Keratinocyte (primary cell): ENCODE results near the gene IL21R. TPM values are rescaled to one million over a fixed set of nuclear protein-coding genes. Genes with fewer than 3 reads are reported as not detected.

Experiments used
- DNase-seq: peaks from one replicate; pipeline ENCODE4 v3.0.0-alpha.2; 2011; ENCODE audit warnings: low read depth, missing footprints, low spot score
- FAIRE-seq: peaks from 2 replicates; lab custom pipeline; 2011; peaks lifted over from hg19 to GRCh38; lab: Jason Lieb, UNC
- H2AFZ ChIP-seq: 2 replicates; pipeline ENCODE4 v1.6.0; 2012; ENCODE audit warnings: low read length, control low read depth, inconsistent platforms; ENCODE audit not compliant: control insufficient read depth
- H3K27ac ChIP-seq: 2 replicates; pipeline ENCODE4 v1.5.1; 2011; ENCODE audit warnings: low read length; ENCODE audit not compliant: control insufficient read depth, insufficient read depth
- H3K27me3 ChIP-seq: 3 replicates; pipeline ENCODE4 v1.6.0; 2011; ENCODE audit warnings: low read length; ENCODE audit not compliant: control insufficient read depth, insufficient read depth; ENCODE audit errors: extremely low read depth
- H3K36me3 ChIP-seq, 2 experiments: 2 replicates in 1 of 2; 3 replicates in 1 of 2; pipeline ENCODE4 v1.5.1; 2011; ENCODE audit warnings: low read length in 2 of 2, mild to moderate bottlenecking in 1 of 2; ENCODE audit not compliant: control insufficient read depth in 2 of 2, insufficient read depth in 2 of 2; ENCODE audit errors: extremely low read depth in 1 of 2
- H3K4me1 ChIP-seq: 3 replicates; pipeline ENCODE4 v1.5.1; 2011; ENCODE audit warnings: low read length; ENCODE audit not compliant: control insufficient read depth, insufficient read depth; ENCODE audit errors: extremely low read depth
- H3K4me2 ChIP-seq: 3 replicates; pipeline ENCODE4 v1.6.0; 2011; ENCODE audit warnings: low read depth, low read length; ENCODE audit not compliant: control insufficient read depth, insufficient read depth; ENCODE audit errors: extremely low read depth
- H3K4me3 ChIP-seq, 3 experiments: fragments of 200-600 bp in 1 of 3; sonication (generic) in 1 of 3; 2 replicates in 2 of 3; 3 replicates in 1 of 3; pipeline ENCODE4 v1.5.1; 2011 to 2016; ENCODE audit warnings: low read length in 3 of 3, mild to moderate bottlenecking in 3 of 3, control low read depth in 2 of 3, inconsistent platforms in 1 of 3, low read depth in 1 of 3, mixed read lengths in 1 of 3, mixed run types in 1 of 3, moderate library complexity in 1 of 3; ENCODE audit not compliant: control insufficient read depth in 2 of 3, insufficient read depth in 2 of 3; ENCODE audit errors: extremely low read depth in 1 of 3
- H3K79me2 ChIP-seq: 2 replicates; pipeline ENCODE4 v1.6.0; 2012; ENCODE audit warnings: low read length; ENCODE audit not compliant: control insufficient read depth, insufficient read depth
- H3K9ac ChIP-seq: 3 replicates; pipeline ENCODE4 v1.6.0; 2011; ENCODE audit warnings: low read length; ENCODE audit not compliant: control insufficient read depth, insufficient read depth; ENCODE audit errors: extremely low read depth
- H3K9me1 ChIP-seq: 3 replicates; pipeline ENCODE4 v1.6.0; 2011; ENCODE audit warnings: low read length; ENCODE audit not compliant: control insufficient read depth, insufficient read depth; ENCODE audit errors: extremely low read depth
- H3K9me3 ChIP-seq: 2 replicates; pipeline ENCODE4 v1.5.1; 2012; ENCODE audit warnings: low read depth, low read length; ENCODE audit not compliant: control insufficient read depth
- H4K20me1 ChIP-seq: 3 replicates; pipeline ENCODE4 v1.6.0; 2011; ENCODE audit warnings: low read length; ENCODE audit not compliant: control insufficient read depth, insufficient read depth; ENCODE audit errors: extremely low read depth
- CTCF ChIP-seq, 3 experiments: IDR thresholded peaks in 1 of 3; conservative IDR thresholded peaks in 1 of 3; optimal IDR thresholded peaks in 1 of 3; 2 replicates in 2 of 3; 3 replicates in 1 of 3; pipeline versions ENCODE3 to v1.5.1; 2011; ENCODE audit warnings: low read length in 3 of 3, mild to moderate bottlenecking in 3 of 3, moderate library complexity in 2 of 3, control low read depth in 1 of 3, inconsistent platforms in 1 of 3; ENCODE audit not compliant: insufficient read depth in 2 of 3; ENCODE audit errors: extremely low read depth in 1 of 3
- EZH2 ChIP-seq: IDR thresholded peaks from one replicate; pipeline ENCODE4 v1.6.1; 2012; ENCODE audit warnings: inconsistent platforms, mild to moderate bottlenecking, low read length, moderate library complexity
- dilution Hi-C: fragments of 300-500 bp; cut with MboI; formaldehyde crosslinking; loops from one replicate; pipeline ENCODE4 v1.7.0; 2020; ENCODE audit warnings: low sequenced_read_pairs; ENCODE audit not compliant: extremely low pct_ligation_motif_present
- polyA plus RNA-seq, 5 experiments: library from polyadenylated mRNA; depleted of rRNA in 3 of 5; stranded (reverse) in 3 of 5; stranded (forward) in 1 of 5; unstranded in 1 of 5; fragments of >200 nt; gene quantifications; 1 replicate in 1 of 5; 2 replicates in 3 of 5; 3 replicates in 1 of 5; pipeline versions ENCODE4 v1.2.1 to v1.2.3, GENCODE V29; 2011 to 2012; ENCODE audit warnings: missing spikeins in 2 of 5, low read depth in 1 of 5, low replicate concordance in 1 of 5

IL21R gene
- polyA plus RNA-seq, 1 donor (not counting 4 experiments of a cell fraction or from before 2014, with no cell fraction given), result 0.12 TPM

GRCh38 chr16:27452569-27453493, 50.9 kb downstream of the IL21R start:
- no peaks in the 10 kb centered on the region for H4K20me1 ChIP-seq
- no peak for DNase-seq
- TF ChIP-seq CTCF (optimal IDR thresholded peaks at IDR 0.05 in 1 of 3, IDR thresholded peaks at IDR 0.05 in 1 of 3, conservative IDR thresholded peaks at IDR 0.05 in 1 of 3; ENCODE audit: extremely low read depth in 1 of 3, insufficient read depth in 2 of 3, low read length in 3 of 3) (no peak), EZH2 (no peak)
- no peak overlapping the region for H3K4me2 ChIP-seq
- peaks cover 22% of the 10 kb centered on the region for H3K27me3 ChIP-seq
- H3K9ac ChIP-seq, result no peak overlapping the region
- H3K9me3 ChIP-seq, result no peaks in the 10 kb centered on the region
- dilution Hi-C loops, result no loop called here
- peaks cover 16% of the 10 kb centered on the region for H3K4me1 ChIP-seq
- no peaks in the 10 kb centered on the region for H3K79me2 ChIP-seq
- H3K36me3 ChIP-seq, result no peaks in the 10 kb centered on the region
- no peaks in the 10 kb centered on the region for H3K9me1 ChIP-seq
- FAIRE-seq, result no peak
- no peak overlapping the region for H3K27ac ChIP-seq
- H2AFZ ChIP-seq, result no peak overlapping the region
- H3K4me3 ChIP-seq, result no peak overlapping the region

- H3K79me2 ChIP-seq, result no peaks in the 10 kb centered on the region
- no peak overlapping the region for H2AFZ ChIP-seq
- no peak overlapping the region for H3K9ac ChIP-seq
- peaks cover 22% of the 10 kb centered on the region for H3K27me3 ChIP-seq
- no peak overlapping the region for H3K4me2 ChIP-seq
- no peaks in the 10 kb centered on the region for H3K36me3 ChIP-seq
- no peak overlapping the region for H3K27ac ChIP-seq
- H3K9me1 ChIP-seq, result no peaks in the 10 kb centered on the region
- FAIRE-seq, result no peak
- TF ChIP-seq EZH2 (no peak), CTCF (optimal IDR thresholded peaks at IDR 0.05 in 1 of 3, IDR thresholded peaks at IDR 0.05 in 1 of 3, conservative IDR thresholded peaks at IDR 0.05 in 1 of 3; ENCODE audit: extremely low read depth in 1 of 3, insufficient read depth in 2 of 3, low read length in 3 of 3) (no peak)
- H4K20me1 ChIP-seq, result no peaks in the 10 kb centered on the region
- dilution Hi-C loops, result no loop called here
- no peak for DNase-seq
- H3K4me1 ChIP-seq, result peaks cover 22% of the 10 kb centered on the region
- no peak overlapping the region for H3K4me3 ChIP-seq
- no peaks in the 10 kb centered on the region for H3K9me3 ChIP-seq
Observed at GRCh38 chr16:27453494-27453825, 51.5 kb downstream of the IL21R start.
